ENCODE data around the gene USP47.

The USP47 gene

DNA sequence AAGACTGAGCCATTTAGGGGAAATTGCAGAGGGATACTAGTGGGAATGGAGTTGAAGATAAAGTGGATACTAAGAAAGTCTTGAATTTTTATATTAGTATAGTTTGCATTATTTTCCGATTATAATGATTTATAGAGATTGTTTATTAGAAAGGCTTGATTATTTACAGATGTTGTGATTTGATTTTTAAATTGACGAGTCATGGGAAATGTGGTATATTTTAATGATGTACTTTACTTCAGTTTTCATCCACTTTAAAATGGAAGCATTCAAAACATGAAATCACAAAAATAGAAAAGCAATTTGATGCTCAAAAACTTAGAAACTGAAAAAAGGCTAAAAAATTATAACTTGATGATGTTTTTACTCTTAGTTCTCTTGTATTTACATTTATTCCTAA lies 21.2 kb downstream of the USP47 start:
- DNase-seq, result no peak

DNA sequence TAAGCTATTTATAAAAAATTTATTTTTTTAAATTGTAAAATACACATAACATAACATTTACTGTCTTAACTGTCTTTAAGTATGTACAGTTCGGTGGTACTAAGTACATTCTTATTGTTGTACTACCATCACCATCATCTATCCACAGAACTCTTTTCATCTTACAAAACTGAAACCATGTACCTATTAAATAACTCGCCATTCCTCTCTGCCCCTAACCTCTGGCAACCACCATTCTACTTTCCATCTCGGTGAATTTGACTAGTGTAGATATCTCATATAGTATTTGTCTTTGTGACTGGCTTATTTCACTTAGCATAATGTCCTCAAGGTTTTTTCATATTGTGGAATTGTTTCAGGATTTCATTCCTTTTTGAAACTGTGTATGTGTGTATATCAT lies 22.6 kb downstream of the USP47 start:
- no peak for DNase-seq

DNA sequence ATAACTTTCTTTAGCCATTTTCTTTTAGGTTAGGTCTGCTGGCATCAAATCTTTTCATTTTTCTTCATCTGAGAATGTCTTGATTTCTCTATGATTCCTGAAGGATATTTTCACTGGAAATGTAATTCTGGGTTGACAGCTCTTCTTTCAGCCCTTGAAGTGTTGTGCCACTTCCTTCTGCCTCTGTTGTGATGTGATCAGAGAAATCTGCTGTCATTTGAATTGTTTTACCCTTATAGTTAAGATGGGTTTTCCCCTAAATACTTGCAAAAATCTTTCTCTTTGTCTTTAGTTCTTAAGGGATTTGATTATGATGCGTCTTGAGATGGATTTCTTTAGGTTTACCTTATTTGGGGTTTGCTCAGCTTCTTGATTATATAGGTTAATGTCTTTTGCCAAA lies 23.0 kb downstream of the USP47 start:
- no peak for DNase-seq

- DNase-seq, result no peak
Observed at GRCh38 chr11:11865449-11865848, 23.7 kb downstream of the USP47 start.

GRCh38 chr11:11866203-11866602 lies 24.4 kb downstream of the USP47 start:
- no peak for DNase-seq

GRCh38 chr11:11867720-11868119 lies 25.9 kb downstream of the USP47 start:
- DNase-seq, result no peak

- no peak for DNase-seq
Observed at GRCh38 chr11:11871991-11872401, 30.2 kb downstream of the USP47 start.

GRCh38 chr11:11876458-11876857 lies 34.7 kb downstream of the USP47 start:
- peak in 2 of 56 donors; percentile 1 to 3 for DNase-seq

DNA sequence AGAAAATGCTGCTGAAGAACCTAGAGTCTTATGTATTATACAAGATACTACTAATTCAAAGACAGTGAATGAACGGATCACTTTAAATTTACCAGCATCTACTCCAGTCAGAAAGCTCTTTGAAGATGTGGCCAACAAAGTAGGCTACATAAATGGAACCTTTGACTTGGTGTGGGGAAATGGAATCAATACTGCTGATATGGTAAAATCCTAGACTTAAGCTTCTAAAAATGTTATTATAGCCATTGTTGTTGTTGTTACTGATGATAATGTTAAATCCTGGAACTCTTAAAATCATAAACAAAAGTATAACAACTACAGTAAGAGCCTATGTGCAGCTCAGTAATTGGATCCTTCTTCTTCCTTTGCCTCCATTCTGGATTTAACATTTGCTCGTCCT lies 38.4 kb downstream of the USP47 start:
- no peak for DNase-seq

DNA sequence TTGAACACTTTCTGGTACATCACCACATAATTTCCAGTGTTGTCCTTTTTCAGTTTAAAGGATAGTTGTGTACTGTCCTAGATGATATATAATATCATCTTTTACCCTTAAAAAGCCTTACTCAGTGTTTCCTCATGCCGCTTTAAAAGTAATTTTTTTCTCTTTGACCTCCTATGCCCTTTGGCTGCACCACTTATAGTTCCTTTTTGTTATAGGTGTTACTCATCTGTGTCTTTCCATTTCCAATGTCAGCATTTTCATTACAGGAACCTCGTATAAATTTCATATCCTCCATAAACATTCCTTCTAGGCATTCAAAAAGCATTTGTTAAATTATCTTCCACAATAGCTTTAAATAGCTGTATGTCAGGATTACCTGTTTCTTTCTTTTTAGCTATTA lies 40.8 kb downstream of the USP47 start:
- DNase-seq, result no peak

DNA sequence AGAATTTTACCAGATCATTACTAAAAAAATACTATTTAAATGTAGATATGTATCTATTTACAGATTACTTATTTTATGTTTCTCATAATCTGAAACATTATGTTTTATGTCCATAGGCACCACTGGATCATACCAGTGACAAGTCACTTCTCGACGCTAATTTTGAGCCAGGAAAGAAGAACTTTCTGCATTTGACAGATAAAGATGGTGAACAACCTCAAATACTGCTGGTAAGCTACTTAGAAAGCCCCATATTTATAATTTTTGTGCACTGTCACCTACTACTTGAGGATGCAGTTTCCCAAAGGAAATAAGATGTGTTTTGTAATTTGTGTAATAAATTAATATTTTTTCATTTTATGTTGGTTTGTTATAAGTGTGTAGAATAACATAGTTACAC lies 42.6 kb downstream of the USP47 start:
- DNase-seq, result no peak

GRCh38 chr11:11884774-11885481 lies 43.2 kb downstream of the USP47 start:
- DNase-seq, result no peak

DNA sequence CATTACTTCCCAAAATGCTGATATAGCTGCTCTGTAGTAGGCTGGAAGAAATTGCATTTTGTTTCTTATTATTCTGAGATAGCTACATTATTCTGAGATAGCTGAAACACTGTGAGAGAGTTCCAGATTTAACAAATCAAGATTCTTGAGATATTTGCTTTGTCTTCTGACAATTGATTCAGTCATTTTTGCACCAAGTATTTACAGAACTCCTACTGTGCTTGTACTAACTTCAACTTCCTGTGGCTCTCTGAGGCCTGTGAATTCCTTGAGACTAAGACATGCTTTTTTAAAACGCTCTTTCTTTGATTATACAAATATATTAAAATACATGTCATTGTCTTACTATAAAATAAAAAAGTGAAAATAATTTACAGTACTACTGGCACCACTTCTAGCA lies 52.7 kb downstream of the USP47 start:
- no peak for DNase-seq

DNA sequence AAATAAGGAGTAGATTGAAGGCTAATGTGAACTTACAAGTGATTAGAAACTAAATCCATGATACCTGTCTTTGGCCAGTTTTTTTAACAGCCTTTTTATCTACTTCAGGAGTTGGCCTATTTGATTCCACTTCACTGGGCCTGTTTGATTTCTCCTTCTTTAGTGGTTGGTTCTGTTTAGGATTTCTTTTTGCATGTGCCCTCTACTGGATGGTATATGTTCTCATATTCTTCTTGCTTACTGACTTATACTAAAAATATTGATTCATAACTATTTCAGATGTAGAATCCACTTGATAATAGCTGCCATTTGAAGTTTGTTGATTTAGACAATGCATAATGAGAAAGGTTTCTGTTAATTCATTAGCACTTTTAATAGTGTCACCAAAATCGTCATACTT lies 53.9 kb downstream of the USP47 start:
- no peak for DNase-seq

DNA sequence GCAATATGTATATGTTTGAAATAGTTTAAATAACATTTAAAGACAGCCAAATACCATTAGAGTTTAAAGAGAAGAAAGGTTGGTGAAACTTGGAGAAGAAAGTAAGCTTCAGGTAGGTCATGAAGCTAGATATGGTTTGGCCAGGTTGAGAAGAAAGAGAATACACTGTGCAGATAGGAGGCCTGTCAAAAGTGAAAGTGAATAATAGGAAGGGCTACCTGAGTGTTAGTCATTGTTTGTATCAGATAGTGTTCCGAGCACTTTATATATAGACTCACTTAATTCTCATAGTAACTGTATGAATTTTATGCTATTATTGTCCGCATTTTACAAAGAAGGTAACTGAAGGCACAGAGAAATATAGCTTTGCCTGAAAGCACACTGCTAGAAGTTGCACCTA lies 56.9 kb downstream of the USP47 start:
- no peak for DNase-seq

DNA sequence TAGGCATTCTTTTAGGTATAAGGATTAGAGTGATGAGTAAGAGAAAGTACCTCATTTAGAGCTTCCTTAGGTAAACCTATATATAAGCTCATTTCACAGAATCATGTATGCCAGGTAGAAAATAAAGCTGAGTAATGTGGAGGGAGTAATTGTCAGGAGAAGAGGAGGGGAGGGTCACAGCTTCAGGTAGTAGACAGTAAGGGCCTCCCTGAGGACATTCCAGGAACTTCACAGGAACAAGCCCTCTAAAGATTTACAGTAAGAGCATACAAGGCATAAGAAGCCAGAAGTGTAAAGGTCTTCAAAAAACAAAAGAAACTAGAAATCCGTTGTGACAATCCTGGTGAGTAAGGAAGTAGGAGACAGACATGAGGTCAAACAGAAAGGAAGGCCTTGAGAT lies 57.6 kb downstream of the USP47 start:
- DNase-seq, result no peak

DNA sequence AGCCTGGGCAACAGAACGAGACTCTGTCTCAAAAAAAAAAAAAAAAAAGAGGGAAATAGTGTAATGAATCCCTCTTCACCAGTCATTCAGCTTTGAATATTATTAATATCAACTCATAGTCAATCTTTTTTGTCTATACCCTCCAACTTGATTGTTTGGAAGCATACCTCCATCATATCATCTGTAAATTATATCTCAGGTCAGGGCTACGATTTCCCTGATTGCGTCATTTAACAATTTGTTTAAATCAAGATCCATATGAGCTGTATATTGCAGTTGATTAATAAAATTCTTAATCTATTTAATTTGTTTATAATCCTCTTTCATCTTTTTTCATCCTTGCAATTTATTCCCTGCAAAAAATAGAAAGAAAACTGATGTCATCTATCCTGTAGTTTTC lies 60.2 kb downstream of the USP47 start:
- no peak for DNase-seq

DNA sequence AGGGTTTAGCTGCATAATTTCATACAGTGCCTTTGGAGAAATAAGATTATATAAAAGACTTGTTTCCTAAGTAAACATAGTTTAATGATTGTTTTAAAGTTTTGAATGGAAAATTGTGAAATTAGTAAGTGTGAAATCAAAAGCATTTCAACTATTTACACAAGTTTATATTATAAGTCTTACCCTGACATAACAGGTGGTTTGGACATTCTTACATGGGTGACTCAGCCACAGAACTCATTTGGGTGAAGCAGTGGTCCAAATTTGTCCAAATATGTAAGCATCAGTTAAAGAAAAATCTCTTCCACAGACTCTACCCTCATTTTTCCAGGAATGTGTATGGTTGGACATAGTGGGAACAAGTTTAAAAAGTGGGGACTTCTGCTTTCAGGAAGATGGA lies 68.0 kb downstream of the USP47 start:
- no peak for DNase-seq

DNA sequence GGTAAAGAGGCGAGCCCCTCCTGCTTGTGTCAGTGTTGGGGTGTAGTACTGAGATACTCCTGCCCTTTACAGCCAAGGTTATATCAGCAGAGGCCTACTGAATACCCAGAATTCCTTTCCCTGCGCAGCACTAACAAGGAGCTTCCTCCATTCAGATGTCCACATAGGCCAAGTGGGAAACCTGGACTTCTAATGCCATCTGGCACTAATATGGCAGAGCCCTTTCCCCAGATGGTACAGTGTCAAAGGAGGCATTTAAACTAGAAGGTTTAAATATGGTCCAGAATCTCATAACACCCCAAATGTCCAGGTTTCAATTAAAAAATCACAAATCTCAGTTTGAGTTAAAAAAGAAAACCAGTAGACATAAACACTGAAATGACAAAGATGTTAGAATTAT lies 68.8 kb downstream of the USP47 start:
- no peak for DNase-seq

GRCh38 chr11:11913395-11913794 lies 71.6 kb downstream of the USP47 start:
- DNase-seq, result no peak

- DNase-seq, result no peak
Observed at GRCh38 chr11:11915625-11916024, 73.9 kb downstream of the USP47 start.

- DNase-seq, result no peak
Observed at GRCh38 chr11:11916981-11917399, 75.2 kb downstream of the USP47 start.

GRCh38 chr11:11923828-11924227 lies 82.1 kb downstream of the USP47 start:
- DNase-seq, result no peak

DNA sequence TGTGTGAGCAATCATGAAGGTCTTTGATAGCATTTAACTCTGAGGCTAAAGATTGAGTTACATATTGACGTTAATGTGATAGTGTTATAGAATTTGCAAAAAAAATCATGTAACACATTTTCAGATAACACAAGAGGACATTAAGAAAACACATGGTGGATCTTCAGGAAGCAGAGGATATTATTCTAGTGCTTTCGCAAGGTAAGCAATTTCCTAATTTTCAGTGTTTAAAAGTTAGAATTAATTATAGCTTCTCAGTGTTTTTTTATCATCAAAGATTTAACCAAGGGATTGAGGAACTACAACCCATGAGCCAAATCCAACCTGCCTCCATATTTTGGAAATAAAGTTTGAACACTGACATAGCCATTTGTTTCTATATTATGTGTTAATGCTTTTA lies 88.1 kb downstream of the USP47 start:
- DNase-seq, result no peak
